Gastroesophageal sphincter (tissue), 4 donors: ENCODE results near the gene RALGAPB. TPM values are rescaled to one million over a fixed set of nuclear protein-coding genes. Genes with fewer than 3 reads are reported as not detected.

Experiments used
- ATAC-seq: fragments of 150-250 bp; one replicate; pipeline ENCODE4 v1.9.1; 2016; ENCODE audit warnings: mild to moderate bottlenecking, moderate library complexity
- H3K27ac ChIP-seq, 4 donors: fragments of 200-600 bp; sonication (generic) in 3 of 4; 1 replicate in 3 of 4; 2 replicates in 1 of 4; pipeline ENCODE4 v1.5.1; 2016 to 2019
- H3K27me3 ChIP-seq: fragments of 200-600 bp; sonication (generic); one replicate; pipeline ENCODE4 v1.5.1; 2019
- H3K36me3 ChIP-seq, 2 donors: fragments of 200-600 bp; sonication (generic); one replicate each; pipeline ENCODE4 v1.5.1; 2019; ENCODE audit warnings: control low read depth in 1 of 2
- H3K4me1 ChIP-seq, 3 donors: fragments of 200-600 bp; sonication (generic); 1 replicate in 2 of 3; 2 replicates in 1 of 3; pipeline ENCODE4 v1.5.1; 2016 to 2019; ENCODE audit warnings: control low read depth in 2 of 3
- H3K4me3 ChIP-seq, 2 donors: fragments of 200-600 bp; sonication (generic); one replicate each; pipeline ENCODE4 v1.5.1; 2019; ENCODE audit warnings: mild to moderate bottlenecking in 1 of 2, moderate library complexity in 1 of 2
- H3K9me3 ChIP-seq, 3 donors: fragments of 200-600 bp; sonication (generic); one replicate each; pipeline ENCODE4 v1.5.1; 2017 to 2019; ENCODE audit warnings: control low read depth in 2 of 3
- CTCF ChIP-seq, 4 experiments: fragments of 200-600 bp in 2 of 4; fragments of 450-650 bp in 2 of 4; sonication (generic) in 1 of 4; IDR thresholded peaks; one replicate each; pipeline ENCODE4 v1.5.1; 2017 to 2019; ENCODE audit warnings: antibody characterized with exemption in 4 of 4, mild to moderate bottlenecking in 2 of 4, moderate library complexity in 2 of 4
- EP300 ChIP-seq: sonication (generic); formaldehyde crosslinking; IDR thresholded peaks from one replicate; pipeline ENCODE4 v1.6.1; 2017; ENCODE audit warnings: antibody characterized with exemption, mild to moderate bottlenecking
- POLR2A ChIP-seq, 2 donors: fragments of 450-650 bp; IDR thresholded peaks; one replicate each; pipeline ENCODE4 v1.6.1; 2017; ENCODE audit warnings: antibody characterized with exemption in 2 of 2, mild to moderate bottlenecking in 2 of 2, moderate library complexity in 1 of 2
- POLR2AphosphoS5 ChIP-seq: sonication (generic); formaldehyde crosslinking; IDR thresholded peaks from one replicate; pipeline ENCODE4 v1.6.1; 2017; ENCODE audit warnings: antibody characterized with exemption
- whole genome bisulfite sequencing, 2 donors: methylation state at CpG; one replicate each; pipeline ENCODE4 v1.1.5; 2018; ENCODE audit warnings: low coverage in 1 of 2; 5-methylcytosine and 5-hydroxymethylcytosine counted together
- total RNA-seq, 4 donors: library from RNA; depleted of rRNA; stranded (reverse); fragments of >200 nt; gene quantifications; one replicate each; pipeline ENCODE4 v1.1.0, GENCODE V29; 2016

The RALGAPB gene
- total RNA-seq, 4 donors from 2014 or later: 26.0 to 42.3 (median 36.0) TPM

GRCh38 chr20:38610521-38610920 is 137.9 kb downstream of the RALGAPB start:
- WGBS, 2 donors: 48 to 77% methylated on average over 5 of the region's 5 CpGs
- Histone ChIP-seq H3K36me3 (no peaks in the 10 kb centered on the region), H3K4me3 (no peak overlapping the region), H3K27me3 (peaks cover 85% of the 10 kb centered on the region), H3K9me3 (no peaks in the 10 kb centered on the region), H3K27ac (no peak overlapping the region), H3K4me1 (no peaks in the 10 kb centered on the region)
- no peak for ATAC-seq
- TF ChIP-seq EP300 (no peak), POLR2AphosphoS5 (no peak), CTCF (IDR thresholded peaks at IDR 0.05) (no peak), POLR2A (IDR thresholded peaks at IDR 0.05) (no peak)

GRCh38 chr20:38612751-38613515 is 140.3 kb downstream of the RALGAPB start:
- no peak for ATAC-seq
- Histone ChIP-seq H3K27me3 (peaks cover 86% of the 10 kb centered on the region), H3K36me3 (no peaks in the 10 kb centered on the region), H3K9me3 (no peaks in the 10 kb centered on the region), H3K4me1 (no peaks in the 10 kb centered on the region), H3K27ac (no peak overlapping the region), H3K4me3 (no peak overlapping the region)
- TF ChIP-seq EP300 (no peak), CTCF (IDR thresholded peaks at IDR 0.05) (no peak), POLR2A (IDR thresholded peaks at IDR 0.05) (no peak), POLR2AphosphoS5 (no peak)
- WGBS, 2 donors: 29 to 45% methylated on average over 2 to 5 of the region's 5 CpGs

GRCh38 chr20:38615283-38615682 is 142.6 kb downstream of the RALGAPB start:
- H3K27me3 ChIP-seq: peaks cover 88% of the 10 kb centered on the region
- no peaks in the 10 kb centered on the region for H3K9me3 ChIP-seq
- H3K4me3 ChIP-seq: no peak overlapping the region
- H3K36me3 ChIP-seq: no peaks in the 10 kb centered on the region
- 76 to 94% methylated on average over 3 to 12 of the region's 15 CpGs for WGBS, 2 donors
- no peak for TF ChIP-seq EP300
- TF ChIP-seq CTCF (IDR thresholded peaks at IDR 0.05): no peak
- no peak for TF ChIP-seq POLR2A (IDR thresholded peaks at IDR 0.05)
- no peak for TF ChIP-seq POLR2AphosphoS5
- H3K27ac ChIP-seq: no peak overlapping the region
- no peaks in the 10 kb centered on the region for H3K4me1 ChIP-seq
- ATAC-seq: no peak

- Histone ChIP-seq H3K27me3 (peaks cover 90% of the 10 kb centered on the region), H3K9me3 (no peaks in the 10 kb centered on the region), H3K27ac (no peak overlapping the region), H3K4me3 (no peak overlapping the region), H3K36me3 (no peaks in the 10 kb centered on the region), H3K4me1 (no peaks in the 10 kb centered on the region)
- ATAC-seq: no peak
- 92 to 95% methylated on average over 2 to 4 of the region's 4 CpGs for WGBS, 2 donors
- TF ChIP-seq EP300 (no peak), POLR2A (IDR thresholded peaks at IDR 0.05) (no peak), CTCF (IDR thresholded peaks at IDR 0.05) (no peak), POLR2AphosphoS5 (no peak)
Observed at GRCh38 chr20:38616457-38616856, 143.8 kb downstream of the RALGAPB start.
